GM21717 (cell line): ENCODE measurements around the gene AKAP9.
"Not testable (repeated sequence)": the region's sequence is repeated elsewhere in the genome, so short reads cannot be mapped to it uniquely, and the experiment has no call there.

ENCODE experiments used
- ATAC-seq: cut with Tn5 transposase; IDR thresholded peaks from one replicate; pipeline ENCODE4 v1.9.1; 2021; ENCODE audit warnings: mild to moderate bottlenecking, moderate library complexity; ENCODE audit not compliant: unreplicated experiment

AKAP9 gene

GRCh38 chr7:91944970-91945369 lies 4.3 kb downstream of the AKAP9 start:
- ATAC-seq: not testable (repeated sequence)

DNA sequence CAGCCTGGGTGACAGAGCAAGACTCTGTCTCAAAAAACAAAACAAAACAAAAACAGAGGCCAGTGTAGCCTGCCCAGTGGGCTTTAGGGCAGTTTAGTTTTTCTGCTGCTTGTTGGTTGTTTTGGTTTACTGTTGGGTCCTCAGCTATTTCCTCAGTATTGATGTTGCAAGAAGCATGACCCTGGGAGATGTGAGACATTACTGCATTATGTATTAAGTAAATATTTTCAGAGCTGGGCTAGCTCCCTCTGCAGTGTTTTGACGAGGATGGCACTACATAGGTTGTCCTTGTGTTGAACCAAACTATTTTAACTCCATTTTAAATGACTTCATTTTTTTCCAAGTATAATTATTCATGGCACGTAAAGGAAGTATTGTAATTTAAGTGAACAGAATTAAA lies 4.8 kb downstream of the AKAP9 start:
- no peak for ATAC-seq

DNA sequence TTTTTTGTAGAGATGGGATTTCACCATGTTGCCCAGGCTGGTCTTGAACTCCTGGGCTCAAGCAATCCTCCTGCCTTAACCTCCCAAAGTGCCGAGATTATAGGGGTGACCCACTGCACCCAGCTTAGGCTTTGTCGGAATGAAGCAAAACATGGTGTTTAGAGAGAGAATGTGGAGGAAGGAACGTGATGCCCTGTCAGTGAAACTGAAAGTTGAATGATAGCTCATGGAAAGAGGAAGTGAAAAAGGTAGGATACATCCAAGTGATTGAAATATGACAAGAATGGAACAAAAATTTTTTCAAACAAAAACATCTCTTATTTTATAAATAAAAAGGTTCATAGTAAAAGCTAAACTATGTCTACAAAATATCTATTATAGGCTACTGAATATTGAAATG lies 5.9 kb downstream of the AKAP9 start:
- ATAC-seq: no peak

DNA sequence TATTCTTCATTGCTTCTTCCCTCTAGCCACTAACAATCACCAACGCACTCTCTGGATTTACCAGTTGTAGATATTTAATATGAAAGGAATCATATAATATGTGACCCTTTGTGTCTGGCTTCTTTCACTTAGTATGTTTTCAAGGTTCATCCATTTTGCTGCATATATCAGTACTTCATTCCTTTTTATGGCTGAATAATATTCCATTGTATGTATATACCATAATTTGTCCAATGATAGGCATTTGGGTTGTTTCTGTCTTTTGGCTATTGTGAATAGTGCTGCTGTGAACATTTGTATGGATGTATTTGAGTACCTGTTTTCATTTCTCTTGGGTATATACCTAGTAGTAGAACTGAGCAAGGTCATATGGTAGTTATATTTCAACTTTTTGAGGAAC lies 7.3 kb downstream of the AKAP9 start:
- no peak for ATAC-seq

DNA sequence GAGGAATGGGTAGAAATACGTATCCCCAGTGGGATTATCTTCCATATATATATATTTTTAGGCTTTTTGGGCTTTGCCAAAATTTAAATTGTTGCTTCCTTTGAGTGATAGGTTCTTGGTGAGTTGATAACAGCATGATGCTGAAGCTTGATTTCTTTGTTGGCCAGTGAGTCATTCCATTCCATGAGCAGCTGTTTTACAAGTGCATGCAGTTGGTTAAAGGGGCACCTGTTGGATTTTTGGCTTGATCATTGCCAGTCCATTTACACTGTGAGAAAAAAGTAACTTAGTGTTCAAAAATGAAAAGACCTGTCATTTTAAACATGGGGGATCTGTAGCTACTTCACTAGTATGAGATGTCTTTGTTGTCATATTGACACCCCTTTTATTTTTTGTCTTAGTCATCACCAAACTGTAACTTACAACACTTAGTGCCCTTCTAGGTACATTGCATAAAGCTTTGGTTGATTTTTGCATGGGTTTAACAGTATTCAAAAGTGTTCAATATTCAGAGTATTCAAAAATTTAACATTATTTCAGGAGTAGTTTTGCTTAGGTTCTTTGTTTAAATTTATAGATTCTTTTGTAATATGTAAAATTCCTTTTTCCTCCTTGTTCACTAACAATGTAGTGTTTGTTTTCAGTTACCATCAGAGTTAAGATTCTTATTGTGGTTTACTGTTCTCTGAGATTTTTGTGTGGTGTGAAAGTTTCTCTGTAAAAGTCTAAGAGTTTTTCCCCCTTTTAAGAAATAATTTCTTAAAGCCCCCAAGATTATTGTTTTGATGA lies 8.8 kb downstream of the AKAP9 start:
- no peak for ATAC-seq

GRCh38 chr7:91953618-91954017 lies 13.0 kb downstream of the AKAP9 start:
- no peak for ATAC-seq

- not testable (repeated sequence) for ATAC-seq
These were observed 15.8 kb downstream of the AKAP9 start for GRCh38 chr7:91956464-91956863.

- no peak for ATAC-seq
These were observed 16.6 kb downstream of the AKAP9 start for GRCh38 chr7:91957232-91957631.

- ATAC-seq: no peak
These were observed 17.2 kb downstream of the AKAP9 start for GRCh38 chr7:91957823-91958222.

- no peak for ATAC-seq
These were observed 18.4 kb downstream of the AKAP9 start for GRCh38 chr7:91959023-91959422.

DNA sequence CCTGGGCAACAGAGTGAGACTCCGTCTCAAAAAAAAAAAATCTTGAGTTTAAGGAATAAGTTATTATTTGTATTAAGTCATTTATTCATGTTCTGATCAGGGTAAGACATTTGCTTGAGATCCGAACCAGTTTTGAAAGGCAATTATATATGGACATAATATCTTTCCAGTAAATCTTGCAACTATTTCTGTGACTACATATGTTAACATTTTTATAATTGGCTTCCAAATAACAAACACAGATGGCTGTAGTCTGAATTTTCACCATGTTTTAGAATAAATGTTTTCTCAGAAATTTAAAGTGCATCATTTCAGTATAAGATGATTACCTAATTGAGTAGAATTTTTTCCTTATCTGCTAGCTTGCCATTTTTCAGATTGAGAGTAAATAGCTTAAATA lies 21.2 kb downstream of the AKAP9 start:
- no peak for ATAC-seq

DNA sequence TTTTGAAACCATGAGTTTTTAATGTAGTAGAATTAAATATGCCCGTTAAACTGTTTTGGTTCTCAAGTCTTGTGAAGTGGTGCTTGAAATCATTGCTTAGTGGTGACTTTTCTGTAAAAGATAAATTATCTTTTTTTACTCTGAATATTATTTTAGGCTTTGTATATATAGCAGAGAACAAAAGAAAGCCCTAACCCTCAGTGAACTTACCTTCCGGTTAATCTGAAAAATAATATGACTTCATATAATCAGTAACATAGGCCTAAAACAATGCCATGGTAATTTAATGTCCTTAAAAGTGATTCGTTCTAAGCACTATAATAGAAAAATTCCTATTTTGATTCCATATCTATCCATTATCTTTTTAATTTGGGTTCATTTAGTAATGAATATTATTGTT lies 21.8 kb downstream of the AKAP9 start:
- no peak for ATAC-seq

DNA sequence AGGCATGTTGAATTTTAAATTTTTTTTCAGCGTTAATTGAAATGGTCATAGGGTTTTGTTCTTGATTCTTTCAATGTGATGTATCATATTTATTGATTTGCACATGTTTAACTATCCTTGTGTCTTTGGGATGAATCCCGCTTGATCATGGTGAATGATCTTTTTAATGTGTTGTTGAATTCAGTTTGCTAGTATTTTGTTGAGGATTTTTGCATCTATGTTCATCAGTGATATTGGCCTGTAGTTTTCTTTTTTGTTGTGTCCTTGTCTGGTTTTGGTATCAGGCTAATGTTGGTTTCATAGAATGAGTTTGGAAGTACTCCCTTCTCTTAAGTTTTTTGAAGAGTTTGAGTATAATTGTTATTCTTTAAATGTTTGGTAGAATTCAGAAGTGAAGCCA lies 26.9 kb downstream of the AKAP9 start:
- ATAC-seq: not testable (repeated sequence)

DNA sequence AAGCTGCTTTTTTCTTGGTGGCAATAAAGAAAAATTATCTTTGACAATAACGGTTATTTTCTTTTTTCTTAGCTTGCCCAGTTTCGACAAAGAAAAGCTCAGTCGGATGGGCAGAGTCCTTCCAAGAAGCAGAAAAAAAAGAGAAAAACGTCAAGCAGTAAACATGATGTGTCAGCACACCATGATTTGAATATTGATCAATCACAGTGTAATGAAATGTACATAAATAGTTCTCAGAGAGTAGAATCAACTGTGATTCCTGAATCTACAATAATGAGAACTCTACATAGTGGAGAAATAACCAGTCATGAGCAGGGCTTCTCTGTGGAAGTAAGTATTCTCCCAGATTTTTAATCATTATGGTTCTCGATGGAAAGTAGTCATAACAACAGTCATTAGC lies 33.0 kb downstream of the AKAP9 start:
- no peak for ATAC-seq

- ATAC-seq: no peak
These were observed 33.4 kb downstream of the AKAP9 start for GRCh38 chr7:91974066-91974465.

- ATAC-seq: no peak
These were observed 36.1 kb downstream of the AKAP9 start for GRCh38 chr7:91976743-91977142.

- no peak for ATAC-seq
These were observed 38.9 kb downstream of the AKAP9 start for GRCh38 chr7:91979590-91979989.

DNA sequence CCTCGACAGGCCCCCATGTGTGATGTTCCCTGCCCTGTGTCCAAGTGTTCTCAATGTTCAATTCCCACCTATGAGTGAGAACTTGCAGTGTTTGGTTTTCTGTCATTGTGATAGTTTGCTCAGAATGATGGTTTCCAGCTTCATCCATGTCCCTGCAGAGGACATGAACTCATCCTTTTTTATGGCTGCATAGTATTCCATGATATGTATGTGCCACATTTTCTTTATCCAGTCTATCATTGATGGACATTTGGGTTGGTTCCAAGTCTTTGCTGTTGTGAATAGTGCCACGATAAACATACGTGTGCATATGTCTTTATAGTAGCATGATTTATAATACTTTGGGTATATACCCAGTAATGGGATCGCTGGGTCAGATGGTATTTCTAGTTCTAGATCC lies 41.7 kb downstream of the AKAP9 start:
- not testable (repeated sequence) for ATAC-seq

DNA sequence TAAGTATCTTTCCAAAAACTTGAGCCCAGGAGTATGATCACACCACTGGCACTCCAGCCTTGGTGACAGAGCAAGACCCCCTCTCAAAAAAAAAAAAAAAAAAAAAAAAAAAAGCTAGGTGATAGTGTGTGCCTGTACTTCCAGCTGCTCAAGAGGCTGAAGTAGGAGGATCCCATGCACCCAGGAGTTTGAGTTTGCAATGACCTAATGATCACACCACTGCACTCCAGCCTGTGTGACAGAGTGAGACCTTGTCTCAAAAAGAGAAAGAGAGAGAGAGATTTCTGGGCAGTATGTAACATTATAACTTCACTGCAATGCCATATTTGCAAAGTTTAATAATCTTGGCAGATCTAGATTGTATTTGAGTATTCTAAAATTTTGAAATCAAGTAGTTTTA lies 47.6 kb downstream of the AKAP9 start:
- no peak for ATAC-seq

GRCh38 chr7:91993976-91994375 lies 53.3 kb downstream of the AKAP9 start:
- peak; percentile 58 for ATAC-seq

- ATAC-seq: peak; percentile 97
These were observed 54.9 kb downstream of the AKAP9 start for GRCh38 chr7:91995391-91996105.
